Measurements from ENCODE around the gene ZNF766. TPM values are rescaled to one million over a fixed set of nuclear protein-coding genes. Genes with fewer than 3 reads are reported as not detected.
"Not testable (repeated sequence)": the region's sequence is repeated elsewhere in the genome, so short reads cannot be mapped to it uniquely, and the experiment has no call there.

ZNF766 gene
- total RNA-seq, 1 experiment from 2014 or later, result 6.8 TPM

- DNase-seq (ENCODE audit: low spot score), result peak; percentile 1
- in situ Hi-C loops (cut with HindIII; ENCODE audit: low sequenced_read_pairs), result no loop called here
These were observed 989 bp downstream of the ZNF766 start for GRCh38 chr19:52270266-52270885.

- in situ Hi-C loops (cut with HindIII; ENCODE audit: low sequenced_read_pairs), result no loop called here
- DNase-seq (ENCODE audit: low spot score), result no peak
These were observed 3.9 kb downstream of the ZNF766 start for GRCh38 chr19:52273301-52273700.

GRCh38 chr19:52274191-52274590, 4.8 kb downstream of the ZNF766 start:
- no peak for DNase-seq (ENCODE audit: low spot score)
- in situ Hi-C loops (cut with HindIII; ENCODE audit: low sequenced_read_pairs), result no loop called here

- in situ Hi-C loops (cut with HindIII; ENCODE audit: low sequenced_read_pairs), result no loop called here
- no peak for DNase-seq (ENCODE audit: low spot score)
These were observed 6.6 kb downstream of the ZNF766 start for GRCh38 chr19:52275988-52276387.

- in situ Hi-C loops (cut with HindIII; ENCODE audit: low sequenced_read_pairs), result no loop called here
- DNase-seq (ENCODE audit: low spot score), result no peak
These were observed 8.1 kb downstream of the ZNF766 start for GRCh38 chr19:52277471-52277870.

GRCh38 chr19:52286256-52286655, 16.9 kb downstream of the ZNF766 start:
- in situ Hi-C loops (cut with HindIII; ENCODE audit: low sequenced_read_pairs), result no loop called here
- DNase-seq (ENCODE audit: low spot score), result no peak

- no peak for DNase-seq (ENCODE audit: low spot score)
- in situ Hi-C loops (cut with HindIII; ENCODE audit: low sequenced_read_pairs), result no loop called here
These were observed 22.4 kb downstream of the ZNF766 start for GRCh38 chr19:52291781-52292180.

GRCh38 chr19:52292946-52293345, 23.6 kb downstream of the ZNF766 start:
- DNase-seq (ENCODE audit: low spot score); in situ Hi-C loops (cut with HindIII; ENCODE audit: low sequenced_read_pairs): not testable (repeated sequence)

GRCh38 chr19:52296400-52296772, 27.0 kb downstream of the ZNF766 start:
- no peak for DNase-seq (ENCODE audit: low spot score)
- in situ Hi-C loops (cut with HindIII; ENCODE audit: low sequenced_read_pairs), result no loop called here

- peak; percentile 88 for DNase-seq (ENCODE audit: low spot score)
- in situ Hi-C loops (cut with HindIII; ENCODE audit: low sequenced_read_pairs), result no loop called here
These were observed 27.6 kb downstream of the ZNF766 start, which contains the start of gene ZNF480 for GRCh38 chr19:52296773-52297600. TSS of gene ZNF480 (plus strand) at chr19:52297169. CDS start at chr19:52300413, 3,244 bp downstream.

GRCh38 chr19:52297601-52298364, 28.4 kb downstream of the ZNF766 start:
- no peak for DNase-seq (ENCODE audit: low spot score)
- in situ Hi-C loops (cut with HindIII; ENCODE audit: low sequenced_read_pairs), result no loop called here

GRCh38 chr19:52307275-52307674, 37.9 kb downstream of the ZNF766 start:
- in situ Hi-C loops (cut with HindIII; ENCODE audit: low sequenced_read_pairs), result no loop called here
- no peak for DNase-seq (ENCODE audit: low spot score)

GRCh38 chr19:52322429-52322828, 53.0 kb downstream of the ZNF766 start:
- in situ Hi-C loops (cut with HindIII; ENCODE audit: low sequenced_read_pairs), result no loop called here

GRCh38 chr19:52331757-52332156, 62.4 kb downstream of the ZNF766 start:
- in situ Hi-C loops (cut with HindIII; ENCODE audit: low sequenced_read_pairs), result no loop called here
- no peak for DNase-seq (ENCODE audit: low spot score)

More at GRCh38 chr19:52322429-52322828, 53.0 kb downstream of the ZNF766 start:
- no peak for DNase-seq (ENCODE audit: low spot score)

- in situ Hi-C loops (cut with HindIII; ENCODE audit: low sequenced_read_pairs), result no loop called here
- no peak for DNase-seq (ENCODE audit: low spot score)
These were observed 66.4 kb downstream of the ZNF766 start for GRCh38 chr19:52335768-52336116.

GRCh38 chr19:52336117-52336790, 66.9 kb downstream of the ZNF766 start, which contains the start of gene ZNF610:
TSS of gene ZNF610 (plus strand) at chr19:52336243. CDS start at chr19:52349173, 12,930 bp downstream.
- in situ Hi-C loops (cut with HindIII; ENCODE audit: low sequenced_read_pairs), result no loop called here
- peak; percentile 88 for DNase-seq (ENCODE audit: low spot score)

GRCh38 chr19:52336791-52337381, 67.5 kb downstream of the ZNF766 start:
- in situ Hi-C loops (cut with HindIII; ENCODE audit: low sequenced_read_pairs), result no loop called here
- DNase-seq (ENCODE audit: low spot score), result no peak

- DNase-seq (ENCODE audit: low spot score); in situ Hi-C loops (cut with HindIII; ENCODE audit: low sequenced_read_pairs): not testable (repeated sequence)
These were observed 69.6 kb downstream of the ZNF766 start for GRCh38 chr19:52339022-52339421.

GRCh38 chr19:52343548-52343947, 74.2 kb downstream of the ZNF766 start:
- in situ Hi-C loops (cut with HindIII; ENCODE audit: low sequenced_read_pairs), result no loop called here
- DNase-seq (ENCODE audit: low spot score), result peak; percentile 48

Measured in G401 (cell line).